Ishikawa (cell line): ENCODE data around the gene SUSD6.

Experiments
- CEBPB ChIP-seq: IDR thresholded peaks from 2 replicates; pipeline ENCODE4 v1.6.1; 2012
- CREB1 ChIP-seq: IDR thresholded peaks from 2 replicates; pipeline ENCODE4 v1.6.1; 2012; ENCODE audit warnings: low read depth
- EGR1 ChIP-seq: IDR thresholded peaks from 2 replicates; pipeline ENCODE4 v1.6.1; 2012
- EP300 ChIP-seq: IDR thresholded peaks from 2 replicates; pipeline ENCODE4 v1.6.1; 2012; ENCODE audit warnings: borderline replicate concordance
- FOXM1 ChIP-seq: IDR thresholded peaks from 2 replicates; pipeline ENCODE4 v1.6.1; 2012; ENCODE audit warnings: low read depth, borderline replicate concordance
- NFIC ChIP-seq: IDR thresholded peaks from 2 replicates; pipeline ENCODE4 v1.6.1; 2012
- RAD21 ChIP-seq: IDR thresholded peaks from 2 replicates; pipeline ENCODE4 v1.6.1; 2012; ENCODE audit warnings: low read depth
- TAF1 ChIP-seq: IDR thresholded peaks from 2 replicates; pipeline ENCODE4 v1.6.1; 2012; ENCODE audit warnings: low read depth, mild to moderate bottlenecking
- ZBTB7A ChIP-seq: IDR thresholded peaks from 2 replicates; pipeline ENCODE4 v1.6.1; 2012; ENCODE audit warnings: low read depth
- TF ChIP-seq, protein P1 (sequence below): IDR thresholded peaks from 2 replicates; pipeline ENCODE4 v1.6.1; 2012; ENCODE audit warnings: low read depth, mild to moderate bottlenecking

DNA sequence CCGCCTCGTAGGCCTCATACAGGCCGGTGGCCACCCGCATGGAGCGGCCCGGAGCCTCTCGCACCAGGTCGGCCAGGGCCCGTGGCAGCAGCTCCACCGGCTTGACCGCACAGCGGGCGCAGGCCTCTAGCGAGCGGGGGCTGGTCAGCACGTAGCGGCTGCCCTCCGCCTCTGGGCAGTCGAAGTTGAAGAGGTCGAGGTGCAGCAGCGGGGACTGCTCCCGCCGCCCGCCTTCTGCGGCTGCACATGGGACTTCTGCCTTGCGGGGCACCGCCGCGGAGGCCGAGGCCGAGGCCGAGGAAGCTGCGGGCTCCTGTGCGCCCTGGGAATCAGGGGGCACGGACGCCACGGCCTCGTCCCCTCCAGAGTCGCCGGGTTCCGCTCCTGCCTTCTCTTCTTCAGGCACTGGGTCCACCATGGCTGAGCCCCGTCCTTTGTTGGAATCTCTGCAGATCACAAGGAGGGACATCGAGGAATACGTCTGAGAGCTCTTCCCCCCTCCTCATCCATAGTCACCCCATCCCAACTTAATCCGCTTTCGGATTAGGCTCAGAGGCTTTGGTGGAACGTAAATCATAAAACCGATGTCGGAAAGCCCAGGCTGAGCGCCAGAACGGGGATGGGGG is 38.1 kb upstream of the SUSD6 start:
- TF ChIP-seq, protein P1, sequence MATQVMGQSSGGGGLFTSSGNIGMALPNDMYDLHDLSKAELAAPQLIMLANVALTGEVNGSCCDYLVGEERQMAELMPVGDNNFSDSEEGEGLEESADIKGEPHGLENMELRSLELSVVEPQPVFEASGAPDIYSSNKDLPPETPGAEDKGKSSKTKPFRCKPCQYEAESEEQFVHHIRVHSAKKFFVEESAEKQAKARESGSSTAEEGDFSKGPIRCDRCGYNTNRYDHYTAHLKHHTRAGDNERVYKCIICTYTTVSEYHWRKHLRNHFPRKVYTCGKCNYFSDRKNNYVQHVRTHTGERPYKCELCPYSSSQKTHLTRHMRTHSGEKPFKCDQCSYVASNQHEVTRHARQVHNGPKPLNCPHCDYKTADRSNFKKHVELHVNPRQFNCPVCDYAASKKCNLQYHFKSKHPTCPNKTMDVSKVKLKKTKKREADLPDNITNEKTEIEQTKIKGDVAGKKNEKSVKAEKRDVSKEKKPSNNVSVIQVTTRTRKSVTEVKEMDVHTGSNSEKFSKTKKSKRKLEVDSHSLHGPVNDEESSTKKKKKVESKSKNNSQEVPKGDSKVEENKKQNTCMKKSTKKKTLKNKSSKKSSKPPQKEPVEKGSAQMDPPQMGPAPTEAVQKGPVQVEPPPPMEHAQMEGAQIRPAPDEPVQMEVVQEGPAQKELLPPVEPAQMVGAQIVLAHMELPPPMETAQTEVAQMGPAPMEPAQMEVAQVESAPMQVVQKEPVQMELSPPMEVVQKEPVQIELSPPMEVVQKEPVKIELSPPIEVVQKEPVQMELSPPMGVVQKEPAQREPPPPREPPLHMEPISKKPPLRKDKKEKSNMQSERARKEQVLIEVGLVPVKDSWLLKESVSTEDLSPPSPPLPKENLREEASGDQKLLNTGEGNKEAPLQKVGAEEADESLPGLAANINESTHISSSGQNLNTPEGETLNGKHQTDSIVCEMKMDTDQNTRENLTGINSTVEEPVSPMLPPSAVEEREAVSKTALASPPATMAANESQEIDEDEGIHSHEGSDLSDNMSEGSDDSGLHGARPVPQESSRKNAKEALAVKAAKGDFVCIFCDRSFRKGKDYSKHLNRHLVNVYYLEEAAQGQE, result no peak
- no peak for TF ChIP-seq ZBTB7A
- no peak for TF ChIP-seq EGR1
- TF ChIP-seq FOXM1, result no peak
- no peak for TF ChIP-seq CREB1
- no peak for TF ChIP-seq CEBPB
- TF ChIP-seq NFIC, result no peak
- TF ChIP-seq EP300, result no peak
- TF ChIP-seq RAD21, result no peak
- no peak for TF ChIP-seq TAF1
